Hepatocyte (in vitro differentiated cells): ENCODE measurements around the gene PLEKHG5. TPM values are rescaled to one million over a fixed set of nuclear protein-coding genes. Genes with fewer than 3 reads are reported as not detected.

Experiments used
- DNase-seq: peaks from one replicate; pipeline ENCODE4 v3.0.0-alpha.2; 2016; ENCODE audit warnings: low spot score
- H2AFZ ChIP-seq: fragments of 200-600 bp; sonication (generic); 2 replicates; pipeline ENCODE4 v1.6.0; 2016; ENCODE audit warnings: antibody characterized with exemption, mild to moderate bottlenecking
- H3K27ac ChIP-seq: fragments of 200-600 bp; sonication (generic); 2 replicates; pipeline ENCODE4 v1.5.1; 2016; ENCODE audit warnings: mild to moderate bottlenecking
- H3K27me3 ChIP-seq: fragments of 200-600 bp; sonication (generic); 2 replicates; pipeline ENCODE4 v1.6.1; 2016
- H3K36me3 ChIP-seq: fragments of 200-600 bp; sonication (generic); replicated peaks from 2 replicates; pipeline ENCODE4 v1.5.1; 2016; ENCODE audit warnings: low read depth; ENCODE audit not compliant: insufficient read depth
- H3K4me1 ChIP-seq: fragments of 200-600 bp; sonication (generic); 2 replicates; pipeline ENCODE4 v1.5.1; 2016; ENCODE audit warnings: mild to moderate bottlenecking, moderate library complexity; ENCODE audit not compliant: insufficient read depth
- H3K4me2 ChIP-seq: fragments of 200-600 bp; sonication (generic); 2 replicates; pipeline ENCODE4 v1.6.0; 2016
- H3K4me3 ChIP-seq: fragments of 200-600 bp; sonication (generic); 2 replicates; pipeline ENCODE4 v1.5.1; 2016; ENCODE audit warnings: mild to moderate bottlenecking
- H3K79me2 ChIP-seq: fragments of 200-600 bp; sonication (generic); 2 replicates; pipeline ENCODE4 v1.6.0; 2017; ENCODE audit warnings: mild to moderate bottlenecking
- H3K9me2 ChIP-seq: fragments of 200-600 bp; sonication (generic); replicated peaks from 2 replicates; pipeline ENCODE4 v1.6.0; 2017; ENCODE audit warnings: mild to moderate bottlenecking; ENCODE audit not compliant: insufficient read depth
- H3K9me3 ChIP-seq: fragments of 200-600 bp; sonication (generic); 2 replicates; pipeline ENCODE4 v1.5.1; 2016; ENCODE audit warnings: low read depth, mild to moderate bottlenecking
- H4K20me1 ChIP-seq: fragments of 200-600 bp; sonication (generic); 2 replicates; pipeline ENCODE4 v1.6.0; 2016; ENCODE audit warnings: mild to moderate bottlenecking; ENCODE audit not compliant: insufficient read depth, poor library complexity, severe bottlenecking
- EZH2 ChIP-seq: fragments of 200-600 bp; sonication (generic); IDR thresholded peaks from 2 replicates; pipeline ENCODE4 v1.6.1; 2016; ENCODE audit warnings: antibody characterized with exemption, mild to moderate bottlenecking, borderline replicate concordance
- EZH2phosphoT487 ChIP-seq: fragments of 200-600 bp; sonication (generic); IDR thresholded peaks from one replicate; pipeline ENCODE4 v1.6.1; 2018; ENCODE audit warnings: antibody characterized with exemption, mild to moderate bottlenecking, low read depth, moderate library complexity; ENCODE audit not compliant: unreplicated experiment, severe bottlenecking
- WGBS: methylation state at CpG from one replicate; pipeline ENCODE4 v1.1.6; 2016; ENCODE audit warnings: low lambda C conversion rate; ENCODE audit errors: missing lambda C conversion rate; 5-methylcytosine and 5-hydroxymethylcytosine counted together
- polyA plus RNA-seq: library from polyadenylated mRNA; unstranded; fragments of >200 nt; fragmentation: Nextera tagmentation; extraction: Ambion mirVana; gene quantifications from 2 replicates; pipeline ENCODE4 v1.2.1, GENCODE V29; 2016
- total RNA-seq: library from RNA; depleted of rRNA; stranded (reverse); fragments of >200 nt; gene quantifications from 2 replicates; pipeline ENCODE4 v1.2.3, GENCODE V29; 2014
- TF ChIP-seq, protein P1 (sequence below): fragments of 200-600 bp; sonication (generic); IDR thresholded peaks from 2 replicates; pipeline ENCODE4 v1.5.1; 2016; ENCODE audit warnings: antibody characterized with exemption, mild to moderate bottlenecking; ENCODE audit not compliant: poor library complexity

Gene PLEKHG5
- total and polyA plus RNA-seq, 2 experiments from 2014 or later: 11.5 to 13.3 TPM

DNA sequence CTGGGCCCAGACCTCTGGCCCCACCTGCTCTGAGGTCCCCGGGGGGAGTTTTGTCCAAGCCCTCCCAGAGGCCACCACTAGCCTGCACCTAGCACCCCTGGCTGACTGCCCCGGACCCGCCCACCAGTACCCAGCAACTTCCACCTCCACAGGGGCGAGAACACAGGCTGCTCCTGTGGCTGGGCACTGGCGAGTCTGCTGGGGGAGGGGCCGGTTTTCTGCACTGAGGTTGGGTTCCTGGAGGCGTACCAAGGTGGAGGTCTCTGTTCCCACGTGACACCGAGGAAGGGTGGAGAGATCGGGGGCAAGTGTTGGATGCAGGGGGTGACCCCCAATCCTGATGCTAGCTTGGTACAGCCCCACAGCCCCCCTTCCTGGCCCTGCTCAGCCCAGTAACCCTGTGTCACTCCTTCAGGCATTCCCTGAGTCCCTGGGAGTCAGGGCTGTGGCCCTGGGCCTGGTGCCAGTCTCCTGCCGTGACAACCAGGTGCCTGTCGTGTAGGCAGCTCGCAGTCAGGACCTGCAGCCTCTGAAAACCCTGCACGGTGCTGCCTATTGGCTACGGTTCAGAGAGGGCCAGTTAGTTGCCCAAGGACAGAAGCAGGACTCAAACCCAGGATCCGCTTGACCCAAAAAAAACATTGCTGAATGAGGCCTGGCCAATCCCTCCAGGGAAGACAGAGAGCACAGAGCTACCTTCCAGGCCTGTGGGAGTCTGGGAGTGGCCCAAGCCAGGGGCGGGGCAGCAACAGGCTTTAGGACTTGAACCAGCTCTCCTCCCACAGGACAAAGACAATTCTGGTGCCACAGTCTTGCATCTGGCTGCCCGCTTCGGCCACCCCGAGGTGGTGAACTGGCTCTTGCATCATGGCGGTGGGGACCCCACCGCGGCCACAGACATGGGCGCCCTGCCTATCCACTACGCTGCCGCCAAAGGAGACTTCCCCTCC is 63.8 kb downstream of the PLEKHG5 start:
- Histone ChIP-seq H3K4me3 (no peak overlapping the region), H3K36me3 (no peaks in the 10 kb centered on the region), H3K79me2 (no peaks in the 10 kb centered on the region), H3K27me3 (peaks cover 46% of the 10 kb centered on the region), H4K20me1 (no peaks in the 10 kb centered on the region), H2AFZ (no peak overlapping the region), H3K4me1 (peaks cover 5% of the 10 kb centered on the region), H3K27ac (no peak overlapping the region), H3K4me2 (no peak overlapping the region), H3K9me2 (no peaks in the 10 kb centered on the region), H3K9me3 (no peaks in the 10 kb centered on the region)
- 90% methylated on average over 25 of the region's 26 CpGs for WGBS
- TF ChIP-seq, protein P1, sequence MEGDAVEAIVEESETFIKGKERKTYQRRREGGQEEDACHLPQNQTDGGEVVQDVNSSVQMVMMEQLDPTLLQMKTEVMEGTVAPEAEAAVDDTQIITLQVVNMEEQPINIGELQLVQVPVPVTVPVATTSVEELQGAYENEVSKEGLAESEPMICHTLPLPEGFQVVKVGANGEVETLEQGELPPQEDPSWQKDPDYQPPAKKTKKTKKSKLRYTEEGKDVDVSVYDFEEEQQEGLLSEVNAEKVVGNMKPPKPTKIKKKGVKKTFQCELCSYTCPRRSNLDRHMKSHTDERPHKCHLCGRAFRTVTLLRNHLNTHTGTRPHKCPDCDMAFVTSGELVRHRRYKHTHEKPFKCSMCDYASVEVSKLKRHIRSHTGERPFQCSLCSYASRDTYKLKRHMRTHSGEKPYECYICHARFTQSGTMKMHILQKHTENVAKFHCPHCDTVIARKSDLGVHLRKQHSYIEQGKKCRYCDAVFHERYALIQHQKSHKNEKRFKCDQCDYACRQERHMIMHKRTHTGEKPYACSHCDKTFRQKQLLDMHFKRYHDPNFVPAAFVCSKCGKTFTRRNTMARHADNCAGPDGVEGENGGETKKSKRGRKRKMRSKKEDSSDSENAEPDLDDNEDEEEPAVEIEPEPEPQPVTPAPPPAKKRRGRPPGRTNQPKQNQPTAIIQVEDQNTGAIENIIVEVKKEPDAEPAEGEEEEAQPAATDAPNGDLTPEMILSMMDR: no peak
- no peak for TF ChIP-seq EZH2phosphoT487
- no peak for TF ChIP-seq EZH2
- no peak for DNase-seq

DNA sequence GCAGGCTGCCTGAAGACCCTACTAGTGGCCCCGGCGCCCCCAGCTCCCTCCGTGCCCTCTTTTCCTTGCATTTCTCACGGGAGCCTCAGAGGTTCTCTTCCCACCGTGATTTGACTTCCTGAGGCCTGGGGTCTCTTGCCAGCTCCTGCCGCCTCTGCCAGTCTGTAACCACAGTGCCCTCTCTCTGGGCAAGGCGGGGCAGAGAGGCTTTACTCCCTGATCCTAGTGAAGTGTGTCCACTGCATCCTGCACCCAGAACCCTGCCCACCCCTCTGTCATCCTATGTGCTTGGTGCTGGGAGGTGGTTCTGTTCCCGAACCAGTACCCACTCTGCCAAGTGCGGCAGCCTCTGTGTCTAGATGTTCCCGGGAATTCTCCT is 64.5 kb downstream of the PLEKHG5 start:
- H3K9me2 ChIP-seq: no peaks in the 10 kb centered on the region
- H3K4me2 ChIP-seq: no peak overlapping the region
- WGBS: 86% methylated on average over 8 of the region's 10 CpGs
- TF ChIP-seq EZH2: no peak
- TF ChIP-seq EZH2phosphoT487: no peak
- TF ChIP-seq, protein P1: no peak
- H4K20me1 ChIP-seq: no peaks in the 10 kb centered on the region
- H3K79me2 ChIP-seq: no peaks in the 10 kb centered on the region
- no peaks in the 10 kb centered on the region for H3K36me3 ChIP-seq
- no peak overlapping the region for H3K4me3 ChIP-seq
- DNase-seq: no peak
- H3K27ac ChIP-seq: no peak overlapping the region
- no peak overlapping the region for H2AFZ ChIP-seq
- peaks cover 54% of the 10 kb centered on the region for H3K27me3 ChIP-seq
- H3K9me3 ChIP-seq: no peaks in the 10 kb centered on the region
- H3K4me1 ChIP-seq: peaks cover 5% of the 10 kb centered on the region

DNA sequence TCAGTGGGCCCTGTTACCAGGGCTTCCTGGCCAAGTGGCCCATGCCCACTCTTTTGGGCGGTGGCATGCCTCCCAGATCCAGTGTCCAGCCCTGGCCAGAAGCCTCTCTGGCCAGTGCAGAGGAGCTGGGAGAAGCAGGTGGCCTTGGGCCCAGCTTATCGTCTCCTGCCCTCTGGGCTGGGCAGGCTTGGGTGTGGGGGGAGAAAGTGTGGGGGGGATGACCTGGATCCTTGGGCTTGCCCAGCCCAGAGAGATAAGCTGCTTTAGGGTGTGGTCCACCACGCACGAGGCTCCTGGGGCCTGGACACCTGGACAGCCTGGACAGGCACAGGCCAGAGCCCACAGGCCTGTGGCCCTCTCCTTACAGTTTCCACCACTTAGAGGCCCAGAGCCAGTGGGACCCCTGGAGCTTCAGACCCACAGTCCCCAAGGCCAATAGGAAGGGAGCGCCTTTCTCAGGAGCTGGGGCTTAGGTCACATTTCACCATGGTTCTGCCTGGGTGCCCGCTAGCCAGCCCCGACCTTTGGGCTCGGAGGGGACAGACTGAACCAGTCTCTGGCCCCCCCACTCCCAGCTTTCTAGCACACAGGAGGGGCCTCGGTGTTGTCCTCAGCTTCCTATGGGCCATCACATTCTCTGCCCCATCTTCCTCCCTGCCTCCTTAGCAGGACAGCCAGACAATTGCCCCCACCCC is 65.0 kb downstream of the PLEKHG5 start:
- H3K4me2 ChIP-seq: no peak overlapping the region
- no peak overlapping the region for H3K27ac ChIP-seq
- H2AFZ ChIP-seq: no peak overlapping the region
- no peaks in the 10 kb centered on the region for H3K79me2 ChIP-seq
- H3K36me3 ChIP-seq: no peaks in the 10 kb centered on the region
- TF ChIP-seq, protein P1: no peak
- TF ChIP-seq EZH2phosphoT487 (no peak), EZH2 (no peak)
- no peak for DNase-seq
- peaks cover 59% of the 10 kb centered on the region for H3K27me3 ChIP-seq
- peaks cover 5% of the 10 kb centered on the region for H3K4me1 ChIP-seq
- no peaks in the 10 kb centered on the region for H3K9me3 ChIP-seq
- H4K20me1 ChIP-seq: no peaks in the 10 kb centered on the region
- 79% methylated on average over 9 of the region's 9 CpGs for WGBS
- H3K9me2 ChIP-seq: no peaks in the 10 kb centered on the region
- H3K4me3 ChIP-seq: no peak overlapping the region
